WTC11 (cell line): ENCODE data around the gene NXT1. TPM values are rescaled to one million over a fixed set of nuclear protein-coding genes. Genes with fewer than 3 reads are reported as not detected.
"Not testable (repeated sequence)": the region's sequence is repeated elsewhere in the genome, so short reads cannot be mapped to it uniquely, and the experiment has no call there.

Experiments used
- ATAC-seq: fragments of 200-7000 bp; cut with Tn5 transposase; 2 replicates; pipeline ENCODE4 v1.10.0; 2021; ENCODE audit warnings: mild to moderate bottlenecking, moderate library complexity
- CTCF ChIA-PET: fragments of 300-600 bp; sonication (Branson Sonifier 250); formaldehyde crosslinking; loops from one replicate; lab custom pipeline; 2021; ENCODE audit warnings: antibody characterized with exemption; lab: Charles Lee
- POLR2A ChIA-PET: fragments of 350-600 bp; sonication (Branson Sonifier 250); formaldehyde crosslinking; loops from one replicate; lab custom pipeline; 2021; ENCODE audit warnings: antibody characterized with exemption; lab: Charles Lee
- DNase-seq: peaks from one replicate; pipeline ENCODE4 v3.0.0; 2021; ENCODE audit warnings: low spot score
- H3K27ac Mint-ChIP-seq: 2 replicates; pipeline ENCODE4 v1.8.0; 2021; ENCODE audit warnings: mixed read lengths
- H3K27me3 Mint-ChIP-seq: 2 replicates; pipeline ENCODE4 v1.8.0; 2021; ENCODE audit warnings: low read depth, mild to moderate bottlenecking, moderate library complexity, mixed read lengths
- H3K36me3 Mint-ChIP-seq: 2 replicates; pipeline ENCODE4 v1.8.0; 2021; ENCODE audit warnings: mixed read lengths
- H3K4me1 Mint-ChIP-seq: 2 replicates; pipeline ENCODE4 v1.8.0; 2022; ENCODE audit warnings: mixed read lengths
- H3K4me3 Mint-ChIP-seq: 2 replicates; pipeline ENCODE4 v1.8.0; 2021; ENCODE audit warnings: mild to moderate bottlenecking, moderate library complexity, mixed read lengths
- H3K9me3 Mint-ChIP-seq: 2 replicates; pipeline ENCODE4 v1.8.0; 2021; ENCODE audit warnings: mixed read lengths
- ATF1 ChIP-seq: sonication (generic); formaldehyde crosslinking; IDR thresholded peaks from 2 replicates; pipeline ENCODE4 v1.8.1; 2023; ENCODE audit warnings: mild to moderate bottlenecking, moderate library complexity, missing genetic modification reagents
- ELF4 ChIP-seq: sonication (generic); formaldehyde crosslinking; IDR thresholded peaks from 2 replicates; pipeline ENCODE4 v1.8.1; 2022; ENCODE audit warnings: low read depth, mild to moderate bottlenecking, moderate library complexity, missing genetic modification reagents
- ETV6 ChIP-seq: sonication (generic); formaldehyde crosslinking; IDR thresholded peaks from 2 replicates; pipeline ENCODE4 v1.8.1; 2022; ENCODE audit warnings: mild to moderate bottlenecking, missing genetic modification reagents
- FOXP1 ChIP-seq: sonication (generic); formaldehyde crosslinking; IDR thresholded peaks from 2 replicates; pipeline ENCODE4 v1.8.0; 2022; ENCODE audit warnings: missing genetic modification reagents, mild to moderate bottlenecking, moderate library complexity, borderline replicate concordance
- GTF2I ChIP-seq: fragments of 250-450 bp; sonication (Bioruptor Pico); conservative IDR thresholded peaks from 2 replicates; pipeline ENCODE4 v1.4.0; 2021; ENCODE audit warnings: mild to moderate bottlenecking
- JUN ChIP-seq: sonication (generic); formaldehyde crosslinking; IDR thresholded peaks from 2 replicates; pipeline ENCODE4 v1.8.0; 2023; ENCODE audit warnings: mild to moderate bottlenecking, missing genetic modification reagents
- MYBL2 ChIP-seq: sonication (generic); formaldehyde crosslinking; IDR thresholded peaks from 2 replicates; pipeline ENCODE4 v1.8.1; 2023; ENCODE audit warnings: mild to moderate bottlenecking, moderate library complexity, missing genetic modification reagents
- NFATC4 ChIP-seq: fragments of 250-450 bp; sonication (Bioruptor Pico); IDR thresholded peaks from 2 replicates; pipeline ENCODE4 v1.9.0; 2021; ENCODE audit warnings: mild to moderate bottlenecking
- SOX15 ChIP-seq: fragments of 250-450 bp; sonication (Bioruptor Pico); IDR thresholded peaks from 2 replicates; pipeline ENCODE4 v1.9.0; 2021; ENCODE audit warnings: mild to moderate bottlenecking
- ZNF671 ChIP-seq: fragments of 250-450 bp; sonication (Bioruptor Pico); IDR thresholded peaks from 2 replicates; pipeline ENCODE4 v1.8.0; 2021; ENCODE audit warnings: mild to moderate bottlenecking
- total RNA-seq: library from RNA; stranded (reverse); gene quantifications from 3 replicates; pipeline ENCODE4 v1.2.3, GENCODE V29; 2021
- TF ChIP-seq, protein P1 (sequence below): fragments of 200-600 bp; IDR thresholded peaks from 2 replicates; pipeline ENCODE4 v1.8.0; 2022; ENCODE audit warnings: antibody characterized with exemption
- TF ChIP-seq, protein P2 (sequence below): fragments of 250-450 bp; sonication (Bioruptor Pico); IDR thresholded peaks from 2 replicates; pipeline ENCODE4 v1.9.0; 2021; ENCODE audit warnings: mild to moderate bottlenecking
- TF ChIP-seq, protein P3 (sequence below): sonication (generic); formaldehyde crosslinking; IDR thresholded peaks from 2 replicates; pipeline ENCODE4 v1.8.1; 2023; ENCODE audit warnings: mild to moderate bottlenecking, missing genetic modification reagents, borderline replicate concordance

Gene NXT1
- total RNA-seq, 1 experiment from 2014 or later = 18.8 TPM

DNA sequence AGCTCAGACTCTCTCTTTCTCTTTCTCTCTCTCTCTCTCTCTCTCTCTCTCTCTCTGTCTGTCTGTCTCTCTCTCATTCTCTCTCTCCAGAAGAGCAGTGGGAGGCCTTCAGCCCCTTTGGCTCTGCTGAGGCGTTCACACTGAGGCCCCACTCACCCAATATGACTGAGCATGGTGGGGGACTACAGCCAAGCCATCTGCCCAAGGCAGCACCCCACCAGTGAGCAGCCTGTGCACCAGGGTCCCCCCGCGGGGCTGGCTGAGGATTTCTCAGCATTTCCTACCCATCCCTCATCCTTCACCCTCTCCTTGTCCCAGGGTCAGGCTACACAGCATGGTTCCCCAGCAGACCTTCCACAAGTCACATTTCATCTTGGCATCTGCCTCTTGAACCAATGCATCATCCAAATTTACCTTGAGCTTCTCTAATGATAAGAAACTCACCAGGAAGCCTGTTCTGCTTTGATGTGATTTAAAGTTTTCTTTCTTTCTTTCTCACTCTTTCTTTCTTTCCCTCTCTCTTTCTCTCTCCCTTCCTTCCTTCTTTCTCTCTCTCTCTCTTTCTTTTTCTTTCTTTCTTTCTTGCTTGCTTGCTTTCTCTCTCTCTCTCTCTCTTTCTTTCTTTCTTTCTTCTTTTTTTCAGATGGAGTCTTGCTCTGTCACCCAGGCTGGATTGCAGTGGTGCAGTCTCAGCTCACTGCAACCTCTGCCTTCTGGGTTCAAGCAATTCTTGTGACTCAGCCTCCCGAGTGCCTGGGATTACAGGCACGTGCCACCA, 47.1 kb upstream of the NXT1 start (continued):
- TF ChIP-seq ZNF671 (CRISPR knock-in tag) (no peak), ETV6 (no peak), GTF2I (CRISPR knock-in tag) (no peak), JUN (CRISPR knock-in tag) (no peak), ELF4 (no peak), ATF1 (CRISPR knock-in tag) (no peak), MYBL2 (CRISPR knock-in tag) (no peak)
- TF ChIP-seq, protein P1, sequence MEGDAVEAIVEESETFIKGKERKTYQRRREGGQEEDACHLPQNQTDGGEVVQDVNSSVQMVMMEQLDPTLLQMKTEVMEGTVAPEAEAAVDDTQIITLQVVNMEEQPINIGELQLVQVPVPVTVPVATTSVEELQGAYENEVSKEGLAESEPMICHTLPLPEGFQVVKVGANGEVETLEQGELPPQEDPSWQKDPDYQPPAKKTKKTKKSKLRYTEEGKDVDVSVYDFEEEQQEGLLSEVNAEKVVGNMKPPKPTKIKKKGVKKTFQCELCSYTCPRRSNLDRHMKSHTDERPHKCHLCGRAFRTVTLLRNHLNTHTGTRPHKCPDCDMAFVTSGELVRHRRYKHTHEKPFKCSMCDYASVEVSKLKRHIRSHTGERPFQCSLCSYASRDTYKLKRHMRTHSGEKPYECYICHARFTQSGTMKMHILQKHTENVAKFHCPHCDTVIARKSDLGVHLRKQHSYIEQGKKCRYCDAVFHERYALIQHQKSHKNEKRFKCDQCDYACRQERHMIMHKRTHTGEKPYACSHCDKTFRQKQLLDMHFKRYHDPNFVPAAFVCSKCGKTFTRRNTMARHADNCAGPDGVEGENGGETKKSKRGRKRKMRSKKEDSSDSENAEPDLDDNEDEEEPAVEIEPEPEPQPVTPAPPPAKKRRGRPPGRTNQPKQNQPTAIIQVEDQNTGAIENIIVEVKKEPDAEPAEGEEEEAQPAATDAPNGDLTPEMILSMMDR = no peak
- TF ChIP-seq, protein P2, sequence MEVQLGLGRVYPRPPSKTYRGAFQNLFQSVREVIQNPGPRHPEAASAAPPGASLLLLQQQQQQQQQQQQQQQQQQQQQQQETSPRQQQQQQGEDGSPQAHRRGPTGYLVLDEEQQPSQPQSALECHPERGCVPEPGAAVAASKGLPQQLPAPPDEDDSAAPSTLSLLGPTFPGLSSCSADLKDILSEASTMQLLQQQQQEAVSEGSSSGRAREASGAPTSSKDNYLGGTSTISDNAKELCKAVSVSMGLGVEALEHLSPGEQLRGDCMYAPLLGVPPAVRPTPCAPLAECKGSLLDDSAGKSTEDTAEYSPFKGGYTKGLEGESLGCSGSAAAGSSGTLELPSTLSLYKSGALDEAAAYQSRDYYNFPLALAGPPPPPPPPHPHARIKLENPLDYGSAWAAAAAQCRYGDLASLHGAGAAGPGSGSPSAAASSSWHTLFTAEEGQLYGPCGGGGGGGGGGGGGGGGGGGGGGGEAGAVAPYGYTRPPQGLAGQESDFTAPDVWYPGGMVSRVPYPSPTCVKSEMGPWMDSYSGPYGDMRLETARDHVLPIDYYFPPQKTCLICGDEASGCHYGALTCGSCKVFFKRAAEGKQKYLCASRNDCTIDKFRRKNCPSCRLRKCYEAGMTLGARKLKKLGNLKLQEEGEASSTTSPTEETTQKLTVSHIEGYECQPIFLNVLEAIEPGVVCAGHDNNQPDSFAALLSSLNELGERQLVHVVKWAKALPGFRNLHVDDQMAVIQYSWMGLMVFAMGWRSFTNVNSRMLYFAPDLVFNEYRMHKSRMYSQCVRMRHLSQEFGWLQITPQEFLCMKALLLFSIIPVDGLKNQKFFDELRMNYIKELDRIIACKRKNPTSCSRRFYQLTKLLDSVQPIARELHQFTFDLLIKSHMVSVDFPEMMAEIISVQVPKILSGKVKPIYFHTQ (CRISPR knock-in tag) = no peak
- TF ChIP-seq, protein P3, sequence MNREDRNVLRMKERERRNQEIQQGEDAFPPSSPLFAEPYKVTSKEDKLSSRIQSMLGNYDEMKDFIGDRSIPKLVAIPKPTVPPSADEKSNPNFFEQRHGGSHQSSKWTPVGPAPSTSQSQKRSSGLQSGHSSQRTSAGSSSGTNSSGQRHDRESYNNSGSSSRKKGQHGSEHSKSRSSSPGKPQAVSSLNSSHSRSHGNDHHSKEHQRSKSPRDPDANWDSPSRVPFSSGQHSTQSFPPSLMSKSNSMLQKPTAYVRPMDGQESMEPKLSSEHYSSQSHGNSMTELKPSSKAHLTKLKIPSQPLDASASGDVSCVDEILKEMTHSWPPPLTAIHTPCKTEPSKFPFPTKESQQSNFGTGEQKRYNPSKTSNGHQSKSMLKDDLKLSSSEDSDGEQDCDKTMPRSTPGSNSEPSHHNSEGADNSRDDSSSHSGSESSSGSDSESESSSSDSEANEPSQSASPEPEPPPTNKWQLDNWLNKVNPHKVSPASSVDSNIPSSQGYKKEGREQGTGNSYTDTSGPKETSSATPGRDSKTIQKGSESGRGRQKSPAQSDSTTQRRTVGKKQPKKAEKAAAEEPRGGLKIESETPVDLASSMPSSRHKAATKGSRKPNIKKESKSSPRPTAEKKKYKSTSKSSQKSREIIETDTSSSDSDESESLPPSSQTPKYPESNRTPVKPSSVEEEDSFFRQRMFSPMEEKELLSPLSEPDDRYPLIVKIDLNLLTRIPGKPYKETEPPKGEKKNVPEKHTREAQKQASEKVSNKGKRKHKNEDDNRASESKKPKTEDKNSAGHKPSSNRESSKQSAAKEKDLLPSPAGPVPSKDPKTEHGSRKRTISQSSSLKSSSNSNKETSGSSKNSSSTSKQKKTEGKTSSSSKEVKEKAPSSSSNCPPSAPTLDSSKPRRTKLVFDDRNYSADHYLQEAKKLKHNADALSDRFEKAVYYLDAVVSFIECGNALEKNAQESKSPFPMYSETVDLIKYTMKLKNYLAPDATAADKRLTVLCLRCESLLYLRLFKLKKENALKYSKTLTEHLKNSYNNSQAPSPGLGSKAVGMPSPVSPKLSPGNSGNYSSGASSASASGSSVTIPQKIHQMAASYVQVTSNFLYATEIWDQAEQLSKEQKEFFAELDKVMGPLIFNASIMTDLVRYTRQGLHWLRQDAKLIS (CRISPR knock-in tag) = no peak

DNA sequence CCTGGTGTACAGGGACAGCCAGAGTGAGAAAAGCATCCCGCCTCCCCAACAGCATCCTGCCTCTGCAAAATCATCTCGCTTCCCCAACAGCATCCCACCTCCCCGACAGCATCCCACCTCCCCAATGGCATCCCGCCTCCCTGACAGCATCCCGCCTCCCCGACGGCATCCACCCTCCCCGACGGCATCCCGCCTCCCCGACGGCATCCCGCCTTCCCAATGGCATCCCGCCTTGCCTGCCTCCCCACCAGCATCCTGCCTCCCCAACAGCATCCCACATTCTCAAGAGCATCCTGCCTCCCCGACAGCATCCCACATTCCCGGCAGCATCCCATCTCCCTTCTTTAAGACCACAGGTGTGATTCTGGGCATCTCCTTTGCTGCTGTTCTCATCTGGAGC, 46.0 kb upstream of the NXT1 start:
- POLR2A ChIA-PET = no interaction called here
- Mint-ChIP-seq H3K36me3 (no peaks in the 10 kb centered on the region), H3K4me1 (no peaks in the 10 kb centered on the region)
- TF ChIP-seq SOX15 (CRISPR knock-in tag) (no peak), FOXP1 (no peak)
- TF ChIP-seq, all 79 proteins: peak for 0
- CTCF ChIA-PET = no interaction called here
- Mint-ChIP-seq H3K27ac (no peak overlapping the region), H3K9me3 (peaks cover 25% of the 10 kb centered on the region), H3K4me3 (no peak overlapping the region), H3K27me3 (no peaks in the 10 kb centered on the region; the same call in 1 of the 2 replicates)
- no peak for DNase-seq
- ATAC-seq = no peak

DNA sequence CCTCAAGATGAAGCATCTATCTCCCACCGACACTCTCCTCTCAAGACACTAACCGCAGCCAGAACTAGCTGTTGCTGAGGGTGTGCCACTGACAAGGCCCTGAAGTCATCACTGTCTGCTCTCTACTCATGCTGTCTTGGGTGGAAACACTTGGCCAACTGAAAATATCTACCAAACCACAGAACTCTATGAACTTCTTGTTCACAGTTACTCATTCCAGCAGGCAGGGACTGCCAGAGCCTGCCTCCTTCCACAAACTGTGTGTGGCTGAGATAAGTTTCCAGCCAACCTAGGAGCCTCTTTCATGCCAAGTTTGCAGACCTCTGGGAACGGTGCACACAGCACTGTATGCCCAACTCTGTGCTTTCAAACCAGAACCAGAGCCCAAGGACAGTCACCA, 45.5 kb upstream of the NXT1 start:
- peaks cover 21% of the 10 kb centered on the region for H3K9me3 Mint-ChIP-seq
- DNase-seq (no peak), ATAC-seq (no peak)
- H3K36me3 Mint-ChIP-seq = no peaks in the 10 kb centered on the region
- TF ChIP-seq NFATC4 (CRISPR knock-in tag) = no peak
- H3K27me3 Mint-ChIP-seq = no peaks in the 10 kb centered on the region; the same call in 1 of the 2 replicates
- CTCF ChIA-PET = interaction anchor here (1.3 kb wide), 1 partner anchor 15 kb away, joined by 5 read pairs; no protein-coding TSS in a partner anchor
- H3K4me1 Mint-ChIP-seq = no peaks in the 10 kb centered on the region
- POLR2A ChIA-PET = no interaction called here
- no peak overlapping the region for H3K27ac Mint-ChIP-seq
- no peak overlapping the region for H3K4me3 Mint-ChIP-seq

DNA sequence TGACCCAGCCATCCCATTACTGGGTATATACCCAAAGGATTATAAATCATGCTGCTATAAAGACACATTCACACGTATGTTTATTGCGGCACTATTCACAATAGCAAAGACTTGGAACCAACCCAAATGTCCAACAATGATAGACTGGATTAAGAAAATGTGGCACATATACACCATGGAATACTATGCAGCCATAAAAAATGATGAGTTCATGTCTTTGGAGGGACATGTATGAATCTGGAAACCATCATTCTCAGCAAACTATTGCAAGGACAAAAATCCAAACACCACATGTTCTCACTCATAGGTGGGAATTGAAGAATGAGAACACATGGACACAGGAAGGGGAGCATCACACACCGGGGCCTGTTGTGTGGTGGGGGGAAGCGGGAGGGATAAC, 43.2 kb upstream of the NXT1 start:
- not testable (repeated sequence) for H3K36me3 Mint-ChIP-seq, ATAC-seq

More for the DNA sequence above, 43.2 kb upstream of the NXT1 start:
- H3K4me1 Mint-ChIP-seq, POLR2A ChIA-PET, DNase-seq, H3K4me3 Mint-ChIP-seq, H3K27ac Mint-ChIP-seq, H3K27me3 Mint-ChIP-seq, H3K9me3 Mint-ChIP-seq: not testable (repeated sequence)
- CTCF ChIA-PET = interaction anchor here (0.6 kb wide), 1 partner anchor 1664 kb away, joined by 3 read pairs; no protein-coding TSS in a partner anchor
